Endothelial cell of hepatic sinusoid (primary cell): ENCODE measurements around the gene TSHZ2.

Experiments used
- in situ Hi-C: cut with HindIII; loops from 2 replicates; pipeline ENCODE4 v1.10.0; 2017; ENCODE audit warnings: low sequenced_read_pairs

The TSHZ2 gene

DNA sequence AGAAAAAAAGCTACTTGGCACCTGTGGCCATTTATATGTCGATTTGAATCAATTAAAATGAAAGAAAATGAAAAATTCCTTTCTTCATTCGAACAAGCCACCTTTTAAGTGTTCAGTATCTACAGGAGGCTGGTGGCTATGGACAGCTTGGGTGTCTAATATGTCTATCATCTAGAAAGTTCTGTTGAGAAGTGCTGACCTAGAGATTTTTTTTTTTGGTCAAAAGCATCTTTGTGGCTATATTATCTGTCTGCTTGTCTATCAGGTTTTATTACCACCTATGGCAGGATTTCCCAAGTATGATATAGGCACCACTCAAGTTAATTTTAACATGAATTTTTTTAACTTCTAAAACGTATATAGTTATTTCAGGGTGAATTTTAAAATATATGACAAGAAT, 250.8 kb downstream of the TSHZ2 start:
- in situ Hi-C loops, result no loop called here

DNA sequence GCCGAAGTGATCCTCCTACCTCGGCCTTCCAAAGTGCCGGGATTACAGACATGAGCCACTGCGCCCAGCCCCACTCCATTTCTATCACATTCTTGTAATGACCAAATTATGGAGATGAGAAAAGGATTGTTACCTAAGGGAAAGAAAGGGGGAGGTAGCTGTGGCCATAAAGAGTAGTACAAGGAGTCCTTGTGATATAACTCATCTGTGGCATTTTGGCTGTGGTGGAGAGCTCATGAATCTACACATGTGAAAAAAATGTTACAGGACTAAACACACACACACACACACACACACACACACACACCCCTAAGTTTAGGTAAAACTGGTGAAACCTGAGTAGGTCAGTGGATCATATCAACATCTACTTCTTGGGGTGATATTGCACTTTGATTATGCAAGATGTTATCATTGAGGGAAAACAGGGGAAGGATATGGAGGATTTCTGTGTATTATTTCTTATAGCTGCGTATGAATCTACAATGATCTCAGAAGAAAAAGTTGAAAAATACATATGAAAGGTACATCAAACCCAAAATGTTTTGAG, 251.5 kb downstream of the TSHZ2 start:
- in situ Hi-C loops, result no loop called here

DNA sequence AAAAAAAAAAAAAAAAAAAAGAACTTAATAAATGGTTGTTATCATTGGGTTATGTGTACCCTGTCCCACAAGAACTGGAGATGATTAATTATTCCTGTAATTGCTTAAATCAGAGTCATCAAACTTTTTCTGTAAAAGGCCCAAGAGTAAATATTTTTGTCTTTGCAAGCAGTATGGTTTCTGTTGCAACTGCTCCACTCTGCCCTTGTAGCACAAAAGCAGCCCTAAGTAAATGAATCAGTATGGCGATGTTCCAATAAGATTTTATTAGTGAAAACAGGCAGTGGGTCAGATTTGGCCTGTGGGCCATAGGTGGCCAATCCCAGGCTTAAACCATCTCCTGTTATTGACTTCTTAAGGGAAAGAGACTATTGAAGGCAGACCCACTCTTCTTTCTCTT, 252.7 kb downstream of the TSHZ2 start:
- in situ Hi-C loops, result no loop called here

DNA sequence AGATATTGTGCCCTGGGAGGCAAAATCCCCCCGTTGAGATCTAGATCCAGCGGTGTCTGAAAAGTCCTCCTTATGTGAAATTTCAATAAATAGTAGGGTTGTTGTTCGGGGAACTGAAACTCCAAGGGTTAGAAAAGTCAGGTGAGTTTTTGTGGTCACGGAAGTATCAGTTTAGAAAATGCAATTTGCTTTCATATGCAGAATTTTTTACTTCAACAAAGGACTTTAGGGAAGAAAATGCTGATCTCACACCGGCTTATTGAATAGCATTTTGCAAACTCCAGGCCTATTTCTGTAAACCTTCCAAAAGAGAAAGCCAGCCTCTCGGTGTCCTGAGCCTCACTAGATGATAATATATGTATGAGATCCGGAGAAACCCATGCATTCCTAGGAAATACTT, 254.7 kb downstream of the TSHZ2 start:
- in situ Hi-C loops, result no loop called here

DNA sequence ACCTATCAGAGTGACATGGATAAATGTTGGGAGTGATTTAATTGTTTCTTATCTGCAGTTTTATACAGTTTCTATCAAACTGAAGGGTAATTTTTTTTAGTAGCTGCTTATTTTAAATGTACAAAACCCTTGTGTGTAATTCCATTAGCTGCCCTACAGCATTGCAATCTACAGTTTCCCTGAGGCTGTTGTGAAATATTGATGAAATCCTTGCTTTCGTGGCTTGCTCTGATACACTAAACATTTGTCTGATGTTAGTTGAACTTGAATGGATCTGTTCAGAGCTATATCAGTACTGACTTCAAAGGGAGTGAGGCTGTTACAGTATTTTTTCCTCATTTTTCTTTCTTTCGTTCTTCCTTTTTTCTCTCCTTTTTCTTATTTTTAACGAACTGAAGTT, 255.4 kb downstream of the TSHZ2 start:
- in situ Hi-C loops, result no loop called here

DNA sequence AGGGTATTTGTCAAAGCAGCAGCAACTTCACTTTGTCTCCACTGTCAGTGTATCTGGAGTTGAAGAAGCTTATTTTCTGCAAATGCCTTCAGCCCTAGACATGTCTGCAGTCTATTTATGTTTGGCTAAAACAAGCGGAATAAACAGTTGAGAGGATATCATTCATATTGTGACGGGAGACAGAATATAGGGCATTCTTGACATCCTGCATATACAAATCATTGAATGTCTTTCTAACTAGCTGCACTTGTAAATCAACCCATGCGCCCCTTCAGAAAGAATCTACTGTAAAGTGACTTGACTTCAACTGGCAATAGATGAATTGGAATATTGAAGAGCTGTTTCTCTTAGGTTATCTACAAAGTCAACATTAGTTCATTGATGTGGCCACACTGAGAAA, 258.9 kb downstream of the TSHZ2 start:
- in situ Hi-C loops, result no loop called here

DNA sequence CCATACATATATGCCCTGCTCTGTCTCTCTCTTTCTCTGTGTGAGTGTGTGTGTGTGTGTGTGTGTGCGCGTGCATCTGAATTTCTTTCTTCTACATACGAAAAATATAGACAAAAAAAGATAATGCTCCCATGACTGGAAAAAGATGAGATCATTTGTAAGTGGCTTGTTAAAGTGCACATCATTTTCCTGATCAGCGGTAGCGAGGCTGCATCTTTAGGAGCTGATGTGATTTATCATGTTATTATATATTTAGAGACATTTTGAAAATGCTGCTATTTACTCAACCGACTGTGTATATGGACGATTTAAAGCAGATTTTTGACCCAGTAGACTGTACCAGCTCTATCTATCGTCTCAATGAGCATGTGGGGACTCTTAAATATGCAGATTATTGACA, 265.3 kb downstream of the TSHZ2 start:
- in situ Hi-C loops, result no loop called here

DNA sequence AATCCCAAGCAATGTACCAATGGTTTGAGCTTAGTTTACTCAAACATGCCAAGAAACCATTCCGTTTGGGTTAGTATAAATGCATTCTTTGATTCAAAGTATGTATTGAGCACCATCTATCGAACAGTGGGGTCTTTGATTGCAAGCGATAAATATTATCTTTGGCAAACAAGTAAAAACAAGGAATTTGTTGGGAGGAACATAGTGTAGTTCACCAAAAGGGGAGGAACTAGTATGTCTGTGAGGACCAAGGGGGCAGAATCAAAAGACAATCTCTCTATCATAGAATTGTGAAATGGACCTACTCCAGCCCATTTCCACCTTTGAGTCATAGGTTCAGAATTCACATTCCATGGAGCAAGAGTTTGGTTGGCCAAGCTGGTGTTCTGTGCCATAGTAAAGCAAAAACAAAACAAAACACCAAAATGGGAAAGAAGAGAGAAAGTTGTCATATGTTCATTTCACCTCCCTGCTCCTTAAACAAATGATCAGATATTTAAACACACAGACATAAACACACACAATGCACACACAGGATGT, 266.0 kb downstream of the TSHZ2 start:
- in situ Hi-C loops, result no loop called here

DNA sequence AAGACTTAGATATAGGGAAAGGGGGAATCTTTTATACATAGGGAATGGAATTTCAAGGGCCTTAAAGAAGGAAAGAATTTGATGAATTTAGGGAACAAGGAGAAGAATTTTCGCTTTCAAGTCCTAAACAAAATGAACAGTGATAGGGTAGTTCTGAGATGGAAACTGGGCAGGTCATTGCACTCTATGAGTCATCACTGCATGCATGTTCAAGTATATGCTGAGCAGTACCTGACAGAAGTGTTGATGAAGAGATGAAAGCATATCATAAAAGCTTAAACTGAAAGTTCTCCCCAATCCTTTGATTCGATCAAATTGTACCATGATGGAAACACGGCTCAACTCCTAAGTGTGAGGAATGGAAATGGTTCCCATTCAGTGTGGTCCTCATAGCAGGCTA, 271.0 kb downstream of the TSHZ2 start:
- in situ Hi-C loops, result no loop called here

DNA sequence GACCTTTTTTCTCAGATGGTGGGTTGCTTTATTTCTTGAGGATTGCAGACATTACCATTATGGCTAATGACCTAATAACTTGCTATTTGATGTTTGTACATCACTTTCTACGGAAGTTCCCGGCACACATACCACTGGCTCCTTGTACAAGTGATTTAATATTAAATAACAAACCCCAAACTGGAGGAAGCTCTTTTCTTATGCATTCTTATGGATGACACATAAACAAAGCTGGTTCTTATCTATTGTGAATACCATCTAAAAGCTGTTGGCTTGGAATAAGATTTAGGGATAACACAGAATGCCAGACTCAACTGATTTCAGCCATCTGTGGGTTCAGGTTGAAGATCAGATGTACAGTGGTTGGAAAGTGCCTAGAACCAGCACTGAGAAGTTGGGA, 272.6 kb downstream of the TSHZ2 start:
- in situ Hi-C loops, result no loop called here

DNA sequence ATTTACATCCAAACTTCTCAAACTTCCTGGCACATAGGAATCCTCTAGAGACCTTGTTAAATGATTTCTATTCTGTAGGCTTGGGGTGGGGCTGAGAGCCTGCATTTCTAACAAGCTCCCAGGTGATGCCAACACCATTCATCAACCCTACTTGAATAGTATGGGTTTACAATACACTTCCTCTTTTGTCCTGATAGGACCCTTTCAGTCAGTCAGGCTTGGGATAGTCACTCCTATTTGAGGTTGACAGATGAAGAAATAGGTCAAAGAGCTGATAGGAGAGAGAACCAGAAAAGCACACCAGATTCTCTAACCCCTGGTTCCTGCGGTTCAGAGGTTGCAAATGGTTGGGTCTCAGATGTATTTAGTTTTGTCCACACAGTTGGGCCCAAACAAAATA, 273.4 kb downstream of the TSHZ2 start:
- in situ Hi-C loops, result no loop called here

DNA sequence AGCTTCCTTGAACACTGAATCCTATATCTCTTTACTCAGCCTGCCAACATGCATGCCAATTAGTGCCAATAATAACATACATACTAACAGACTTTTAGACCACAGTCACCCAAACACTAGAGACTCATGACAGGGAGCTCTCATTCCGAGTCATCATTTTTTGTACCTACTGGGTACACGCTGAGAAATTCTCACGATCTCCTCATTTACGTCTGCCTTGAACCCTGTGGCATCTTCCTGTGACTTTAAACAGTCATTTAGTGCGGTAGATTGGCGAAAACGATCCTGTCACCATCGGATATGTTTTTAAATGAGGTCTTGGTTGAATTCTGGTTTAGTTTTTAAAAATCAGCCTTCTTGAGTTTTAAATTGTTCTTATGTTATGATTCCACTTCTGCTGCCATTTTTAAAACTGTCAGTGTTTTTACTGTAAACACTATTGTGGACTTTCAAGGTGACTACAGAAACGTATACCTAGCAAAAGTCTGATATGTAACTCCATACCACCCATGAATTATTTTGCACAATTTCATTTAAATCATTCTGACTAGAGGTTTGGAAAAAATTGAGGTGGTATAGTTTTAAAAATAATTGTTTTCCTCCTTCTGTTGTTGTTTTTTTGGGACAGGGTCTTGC, 275.4 kb downstream of the TSHZ2 start:
- in situ Hi-C loops, result no loop called here

DNA sequence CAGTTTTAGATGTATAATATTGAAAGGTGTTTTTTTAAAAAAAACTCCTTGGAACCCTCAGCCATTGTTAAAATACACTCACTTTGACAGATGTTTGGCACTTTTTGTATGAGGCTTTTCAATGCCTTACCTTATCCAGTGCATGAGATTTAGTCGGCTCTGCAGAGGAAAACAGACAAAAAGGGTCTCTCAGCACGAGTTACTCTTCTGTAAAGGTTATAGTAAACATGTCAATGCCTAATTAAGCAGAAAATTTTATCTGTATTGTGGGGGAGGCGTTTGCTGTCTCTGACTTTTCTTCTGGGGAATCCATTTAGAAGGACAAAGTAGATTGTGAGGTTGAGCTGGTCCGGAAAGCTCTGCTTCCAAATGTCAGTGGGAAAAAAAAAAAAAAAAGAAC, 278.3 kb downstream of the TSHZ2 start:
- in situ Hi-C loops, result no loop called here

DNA sequence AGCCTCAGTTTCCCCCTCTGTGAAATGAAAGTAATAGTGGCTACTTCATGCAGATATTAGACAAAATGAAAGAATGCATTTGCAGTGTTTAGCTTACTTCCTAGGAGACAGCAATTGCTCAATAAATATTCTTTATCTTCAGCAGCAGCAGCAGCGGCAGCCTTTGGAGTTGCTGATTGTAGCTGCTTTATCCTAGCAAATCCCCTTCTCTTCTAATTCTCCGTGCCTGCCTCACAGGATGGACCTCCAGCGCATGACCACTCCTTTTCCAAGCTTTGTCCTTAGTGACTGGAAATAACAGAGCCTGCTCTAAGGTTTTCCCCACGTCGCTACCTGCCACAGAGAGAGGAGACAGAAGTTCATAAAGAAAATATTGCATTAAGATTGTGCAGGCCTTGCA, 279.8 kb downstream of the TSHZ2 start:
- in situ Hi-C loops, result no loop called here

DNA sequence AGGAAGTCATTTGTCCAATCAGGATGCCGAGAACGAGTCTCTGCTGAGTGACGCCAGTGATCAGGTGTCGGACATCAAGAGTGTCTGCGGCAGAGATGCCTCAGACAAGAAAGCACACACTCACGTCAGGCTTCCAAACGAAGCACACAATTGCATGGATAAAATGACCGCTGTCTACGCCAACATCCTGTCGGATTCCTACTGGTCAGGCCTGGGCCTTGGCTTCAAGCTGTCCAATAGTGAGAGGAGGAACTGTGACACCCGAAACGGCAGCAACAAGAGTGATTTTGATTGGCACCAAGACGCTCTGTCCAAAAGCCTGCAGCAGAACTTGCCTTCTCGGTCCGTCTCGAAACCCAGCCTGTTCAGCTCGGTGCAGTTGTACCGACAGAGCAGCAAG, 281.5 kb downstream of the TSHZ2 start:
- in situ Hi-C loops, result no loop called here

DNA sequence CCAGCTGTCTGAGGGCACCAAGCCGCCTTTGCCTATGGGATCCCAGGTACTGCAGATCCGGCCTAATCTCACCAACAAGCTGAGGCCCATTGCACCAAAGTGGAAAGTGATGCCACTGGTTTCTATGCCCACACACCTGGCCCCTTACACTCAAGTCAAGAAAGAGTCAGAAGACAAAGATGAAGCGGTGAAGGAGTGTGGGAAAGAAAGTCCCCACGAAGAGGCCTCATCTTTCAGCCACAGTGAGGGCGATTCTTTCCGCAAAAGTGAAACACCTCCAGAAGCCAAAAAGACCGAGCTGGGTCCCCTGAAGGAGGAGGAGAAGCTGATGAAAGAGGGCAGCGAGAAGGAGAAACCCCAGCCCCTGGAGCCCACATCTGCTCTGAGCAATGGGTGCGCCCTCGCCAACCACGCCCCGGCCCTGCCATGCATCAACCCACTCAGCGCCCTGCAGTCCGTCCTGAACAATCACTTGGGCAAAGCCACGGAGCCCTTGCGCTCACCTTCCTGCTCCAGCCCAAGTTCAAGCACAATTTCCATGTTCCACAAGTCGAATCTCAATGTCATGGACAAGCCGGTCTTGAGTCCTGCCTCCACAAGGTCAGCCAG, 283.0 kb downstream of the TSHZ2 start:
- in situ Hi-C loops, result no loop called here

DNA sequence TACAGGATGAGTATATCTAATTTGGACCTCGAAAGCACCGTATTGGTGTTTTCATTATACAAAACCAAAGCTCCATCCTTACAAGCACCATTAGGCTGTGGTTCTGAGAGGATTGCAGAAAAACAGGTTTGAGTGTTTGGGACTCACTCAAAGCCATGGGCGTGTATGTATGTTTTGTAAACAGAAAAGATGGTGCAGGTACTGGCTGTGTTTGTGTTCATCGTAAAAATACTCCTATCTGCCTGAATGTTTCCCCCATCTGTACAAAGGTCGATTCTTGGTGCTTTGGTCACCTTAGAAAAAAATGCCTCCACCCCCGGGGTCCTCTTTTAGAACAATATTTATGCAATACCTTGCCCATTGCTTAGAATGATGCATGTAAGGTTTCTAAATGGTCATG, 286.6 kb downstream of the TSHZ2 start:
- in situ Hi-C loops, result no loop called here

DNA sequence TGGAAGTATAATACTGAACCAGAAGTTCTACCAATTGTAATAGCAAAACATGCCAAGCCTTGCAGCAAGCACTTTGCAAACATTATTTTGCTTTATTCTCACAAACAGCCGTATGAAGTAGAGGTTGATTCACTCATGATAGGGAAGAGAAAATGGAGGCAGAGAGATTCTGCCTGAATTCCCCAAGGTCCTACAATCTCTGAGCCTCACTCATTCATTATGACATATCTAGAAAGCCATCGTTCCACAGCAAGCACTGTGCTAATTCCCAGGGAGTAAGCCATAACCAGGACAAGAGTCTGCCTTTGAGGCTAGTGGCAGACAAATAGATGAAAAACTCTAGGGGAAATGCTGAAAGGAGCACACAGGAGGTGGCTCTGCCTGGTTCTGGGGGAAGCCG, 288.0 kb downstream of the TSHZ2 start:
- in situ Hi-C loops, result no loop called here

DNA sequence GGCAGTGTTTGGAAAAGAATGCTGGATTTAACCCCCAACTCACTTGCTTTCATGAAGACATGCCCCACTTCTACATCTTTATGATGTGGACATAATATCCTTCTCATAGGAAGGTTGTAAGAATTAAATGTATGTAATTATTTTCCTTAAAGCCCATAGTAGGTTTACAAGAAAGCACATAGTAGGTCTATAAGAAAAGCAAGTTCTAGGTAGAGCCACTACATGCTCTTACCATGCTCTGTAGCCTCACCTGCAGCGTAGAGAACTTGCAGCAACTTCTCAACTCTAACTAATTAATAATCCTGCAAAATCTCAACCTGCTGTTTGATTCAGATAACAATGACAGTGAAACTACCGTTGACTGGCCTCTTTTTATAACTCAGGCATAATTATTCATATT, 288.4 kb downstream of the TSHZ2 start:
- in situ Hi-C loops, result no loop called here

DNA sequence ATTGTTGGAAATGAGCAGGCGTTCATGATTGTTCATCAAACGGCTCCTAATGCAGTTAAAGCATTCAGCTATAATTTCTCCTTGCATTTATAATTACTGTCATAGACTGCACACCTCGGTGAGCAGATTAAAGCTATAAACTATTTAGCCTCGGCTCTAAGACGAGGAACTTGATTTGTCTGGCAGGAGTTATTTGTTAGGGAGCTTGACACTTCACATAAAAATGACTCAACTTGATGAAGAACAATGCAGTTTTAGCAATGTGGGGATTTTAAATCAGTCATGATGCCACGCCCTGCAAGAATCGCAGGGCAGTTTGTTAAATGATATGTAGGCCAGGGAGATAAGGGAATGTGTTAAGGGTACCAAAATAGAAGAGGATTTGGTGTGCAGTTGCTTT, 290.2 kb downstream of the TSHZ2 start:
- in situ Hi-C loops, result no loop called here

DNA sequence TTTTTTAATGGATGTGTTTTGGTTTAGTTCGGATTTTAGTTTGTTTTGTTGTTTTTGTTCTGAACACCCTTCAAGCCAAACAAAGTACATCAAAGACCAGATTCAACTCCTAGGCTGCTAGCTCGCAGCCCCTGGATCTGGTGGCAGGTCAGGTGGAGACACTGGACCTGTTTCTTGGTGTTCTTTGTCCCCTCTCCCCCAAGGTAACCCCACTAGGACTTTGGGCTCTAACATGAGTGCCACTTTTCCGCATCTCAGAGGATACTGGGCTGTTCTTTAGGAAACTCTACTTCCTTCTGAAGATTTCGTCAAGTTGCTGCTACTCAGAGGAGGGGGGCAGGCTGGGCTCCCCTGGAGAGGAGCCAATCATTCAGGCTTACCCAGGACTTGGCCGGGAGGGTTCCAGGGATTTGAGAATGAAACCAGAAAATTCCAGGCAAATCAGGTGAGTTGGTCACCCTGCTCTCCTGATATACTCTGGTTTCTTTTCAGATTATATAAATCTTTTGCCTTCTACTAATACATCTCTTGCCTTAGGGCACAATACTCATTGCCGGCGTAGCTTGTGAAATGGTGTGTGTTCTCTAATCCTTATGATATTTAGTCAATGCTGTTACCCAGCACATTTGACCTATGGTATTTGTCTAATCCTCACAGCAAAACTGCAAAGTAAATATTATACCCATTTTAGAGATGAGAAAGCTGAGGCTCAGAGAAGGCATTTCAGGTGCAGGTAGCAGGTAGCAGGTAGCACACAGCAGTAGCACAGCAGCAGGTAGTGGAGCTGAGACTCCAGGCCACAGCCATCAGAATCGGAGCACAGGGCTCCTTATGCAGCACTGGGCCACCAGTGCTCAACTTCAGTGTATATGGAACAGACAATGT, 291.6 kb downstream of the TSHZ2 start:
- in situ Hi-C loops, result no loop called here

DNA sequence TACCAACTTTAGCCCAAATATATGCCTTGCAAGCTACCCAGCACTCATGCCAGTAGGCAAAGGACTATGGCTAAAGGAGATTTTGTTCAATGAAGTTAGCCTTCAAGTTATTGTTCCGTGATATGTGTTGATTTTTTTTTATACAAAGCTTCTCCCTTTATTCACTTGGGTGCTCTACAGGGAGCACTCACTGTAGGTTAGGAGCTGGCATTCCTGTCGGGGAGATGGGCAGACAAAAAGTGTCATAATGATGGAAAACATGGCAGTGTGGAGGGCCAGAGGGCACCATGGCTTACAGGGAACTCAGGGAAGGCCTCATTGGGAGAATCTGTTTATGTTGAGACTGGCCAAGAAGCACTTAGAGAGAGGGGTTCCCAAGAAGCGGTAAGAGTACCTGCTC, 292.4 kb downstream of the TSHZ2 start:
- in situ Hi-C loops, result no loop called here
